ENCODE results near the gene CHRM3. TPM values are rescaled to one million over a fixed set of nuclear protein-coding genes. Genes with fewer than 3 reads are reported as not detected.

The CHRM3 gene
- total RNA-seq (2022; extraction: Qiagen RNA extraction), result 0.01 to 0.14 TPM (median 0.03 TPM) in 5 replicates

GRCh38 chr1:239386453-239387303, at the start of gene CHRM3:
TSS of gene CHRM3 (plus strand) at chr1:239386568. CDS start at chr1:239907452, 520,884 bp downstream.

Data from A549 treated with Hydrocortisone at 1 μM for 4 hours (cell line).